Epithelial cell of proximal tubule (primary cell): ENCODE measurements around the gene KCNC1. TPM values are rescaled to one million over a fixed set of nuclear protein-coding genes. Genes with fewer than 3 reads are reported as not detected.

Experiments used
- DNase-seq: peaks from one replicate; pipeline ENCODE4 v3.0.0-alpha.2; 2011; ENCODE audit warnings: low read depth
- H3K4me3 ChIP-seq: 2 replicates; pipeline ENCODE4 v1.5.1; 2011; ENCODE audit warnings: low read depth, mild to moderate bottlenecking, low read length
- CTCF ChIP-seq: conservative IDR thresholded peaks from 2 replicates; pipeline ENCODE4 v1.5.1; 2012; ENCODE audit warnings: low read depth, mild to moderate bottlenecking, low read length
- total RNA-seq: library from RNA; depleted of rRNA; stranded (reverse); fragments of >200 nt; gene quantifications from 2 replicates; pipeline ENCODE4 v1.2.3, GENCODE V29; 2015

KCNC1 gene
- total RNA-seq, 1 donor from 2014 or later = not detected

GRCh38 chr11:17775035-17775348 lies 40.4 kb downstream of the KCNC1 start:
- TF ChIP-seq CTCF = no peak
- no peak for DNase-seq

DNA sequence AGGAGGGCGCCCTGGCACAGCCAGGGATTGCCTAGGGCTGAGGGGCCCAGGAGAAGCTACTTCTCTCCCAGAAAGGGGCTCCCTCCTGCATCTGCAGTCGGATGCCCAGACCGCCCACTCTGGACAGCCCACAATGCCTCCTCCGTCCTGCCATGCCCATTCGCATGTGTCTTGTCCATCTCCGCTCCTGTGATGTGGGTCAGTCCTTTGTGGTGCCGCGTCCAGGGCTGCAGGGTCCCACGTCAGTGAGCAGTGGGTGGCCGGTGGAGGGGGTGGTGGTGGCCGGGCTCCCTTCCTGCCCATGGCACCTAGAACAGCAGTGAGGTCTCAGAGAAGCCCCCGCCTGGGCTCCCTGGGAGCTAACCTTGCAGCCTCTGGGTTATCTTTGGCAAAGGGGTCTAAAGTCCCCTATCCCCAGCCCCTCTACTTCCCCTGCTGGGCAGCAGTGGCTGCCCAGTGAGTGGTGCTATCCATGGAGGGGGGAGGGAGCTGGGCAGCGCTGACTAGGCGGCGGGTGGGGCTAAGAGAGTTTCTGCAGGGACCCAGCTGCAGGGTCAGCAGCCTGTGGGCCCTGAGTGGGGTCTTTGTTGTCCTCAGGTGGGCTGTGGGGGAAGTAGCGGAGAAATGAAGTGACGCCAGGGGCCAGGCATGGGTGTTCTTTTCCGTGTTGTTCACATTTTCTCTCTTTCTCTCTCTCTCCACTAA lies 41.1 kb downstream of the KCNC1 start:
- H3K4me3 ChIP-seq = no peak overlapping the region
- DNase-seq = no peak
- no peak for TF ChIP-seq CTCF

More at GRCh38 chr11:17775035-17775348, 40.4 kb downstream of the KCNC1 start:
- no peak overlapping the region for H3K4me3 ChIP-seq

DNA sequence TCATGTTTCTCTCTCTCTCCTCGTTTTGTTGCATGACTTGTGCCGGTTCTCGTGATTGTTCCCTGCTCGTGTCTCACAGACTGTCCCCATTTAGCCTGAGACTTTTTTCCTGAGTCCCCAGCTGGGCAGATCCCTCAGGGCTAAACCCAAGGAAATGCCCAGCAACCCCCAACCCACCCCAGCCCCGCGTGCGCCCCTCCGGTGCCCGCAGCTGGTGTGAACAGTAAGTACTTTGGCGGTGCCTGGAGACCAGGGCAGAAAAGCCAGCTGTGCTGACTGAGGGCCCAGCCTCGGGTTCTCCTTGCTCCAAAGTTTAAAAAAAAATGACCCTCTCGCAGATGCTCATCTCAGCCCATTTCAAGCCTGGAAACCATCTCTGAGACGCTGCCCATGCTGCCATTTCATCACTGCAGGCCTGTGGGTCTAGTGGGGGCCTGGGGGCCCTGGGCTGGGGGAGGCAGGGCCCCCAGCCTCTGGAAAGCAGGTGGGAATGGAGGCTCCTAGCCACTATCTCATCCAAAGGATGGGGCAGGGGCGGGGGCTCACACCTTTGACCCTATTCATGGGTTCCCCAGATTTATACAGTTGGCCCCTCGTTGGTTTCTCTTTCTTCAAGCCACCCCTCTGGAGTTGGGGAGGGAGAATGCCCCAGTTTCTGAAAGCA lies 41.8 kb downstream of the KCNC1 start:
- no peak overlapping the region for H3K4me3 ChIP-seq
- no peak for TF ChIP-seq CTCF
- no peak for DNase-seq

DNA sequence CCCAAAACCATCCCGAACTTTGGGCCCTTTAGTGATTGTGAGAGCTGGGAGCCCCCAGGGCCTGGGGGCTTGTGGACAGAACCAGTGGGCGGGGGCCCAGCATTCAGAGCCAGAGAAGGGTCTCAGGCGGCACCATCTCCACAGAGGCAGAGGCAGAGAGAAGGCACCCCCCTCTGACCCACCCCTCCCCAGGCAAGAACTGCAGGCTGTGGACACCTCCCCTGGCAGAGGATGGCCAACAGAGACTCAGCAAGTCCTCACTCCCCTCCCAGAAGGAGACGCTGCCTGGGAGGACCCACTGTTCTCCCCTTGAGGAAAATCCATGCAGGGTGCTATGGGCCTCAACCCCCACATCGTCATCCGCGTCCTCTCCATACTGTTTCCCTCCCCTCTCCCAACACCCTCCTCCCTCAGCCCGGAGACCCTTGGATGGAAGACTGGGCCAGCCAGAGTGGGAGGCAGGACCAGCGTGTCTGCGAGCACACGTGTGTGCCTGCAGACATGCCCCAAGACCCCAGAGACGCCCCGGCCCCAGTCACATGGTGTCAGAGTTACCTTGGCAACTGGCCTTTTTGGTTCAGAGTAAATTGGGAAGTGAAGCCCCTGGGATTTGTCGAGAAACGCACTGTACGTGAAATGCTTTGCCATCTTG lies 42.6 kb downstream of the KCNC1 start:
- DNase-seq = no peak
- TF ChIP-seq CTCF = no peak

GRCh38 chr11:17777738-17778091 lies 43.1 kb downstream of the KCNC1 start:
- TF ChIP-seq CTCF = no peak
- no peak for DNase-seq
- H3K4me3 ChIP-seq = no peak overlapping the region

More for the DNA sequence above, 42.6 kb downstream of the KCNC1 start:
- H3K4me3 ChIP-seq = no peak overlapping the region

DNA sequence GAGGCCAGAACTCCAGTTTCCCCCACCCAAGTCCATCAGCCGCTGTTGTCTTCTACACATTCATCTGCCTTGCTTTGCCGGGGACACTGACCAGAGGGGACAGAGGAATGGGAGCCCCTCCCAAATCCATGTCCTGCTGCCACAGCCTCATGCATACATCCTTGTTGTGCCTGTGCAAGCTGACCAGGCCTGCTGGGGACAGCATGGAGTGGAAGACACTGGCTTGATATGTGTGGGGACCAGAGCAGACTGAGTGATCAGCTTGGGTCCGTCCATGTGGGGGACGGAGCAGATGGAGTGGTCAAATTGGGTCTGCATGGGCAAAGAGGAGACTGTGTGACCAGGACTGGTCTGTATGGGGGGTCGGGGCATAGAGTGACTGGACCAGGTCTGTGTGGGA lies 43.8 kb downstream of the KCNC1 start:
- no peak overlapping the region for H3K4me3 ChIP-seq
- no peak for DNase-seq

More for the DNA sequence above, 43.8 kb downstream of the KCNC1 start:
- TF ChIP-seq CTCF = no peak
